ENCODE data around the gene DUSP15.

DNA sequence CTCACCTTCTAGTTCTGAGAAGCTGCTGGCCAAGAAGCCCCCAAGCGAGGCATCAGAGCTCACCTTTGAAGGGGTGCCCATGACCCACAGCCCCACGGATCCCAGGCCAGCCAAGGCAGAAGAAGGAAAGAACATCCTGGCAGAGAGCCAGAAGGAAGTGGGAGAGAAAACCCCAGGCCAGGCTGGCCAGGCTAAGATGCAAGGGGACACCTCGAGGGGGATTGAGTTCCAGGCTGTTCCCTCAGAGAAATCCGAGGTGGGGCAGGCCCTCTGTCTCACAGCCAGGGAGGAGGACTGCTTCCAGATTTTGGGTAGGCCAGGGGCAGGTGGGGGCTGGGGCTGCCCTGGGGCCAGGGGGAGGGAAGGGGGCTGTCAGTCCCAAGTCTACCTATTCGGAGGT, 48.9 kb downstream of the DUSP15 start:
- no peak for TF ChIP-seq POLR2A (IDR thresholded peaks at IDR 0.05)
- TF ChIP-seq EP300 (IDR thresholded peaks at IDR 0.05): no peak
- no peak for TF ChIP-seq CTCF (IDR thresholded peaks at IDR 0.05)

All from ovary (tissue), 3 donors.